HUDEP-2 (cell line): ENCODE data around the gene UBE2D1.

ENCODE experiments used
- DNase-seq, 76 experiments: peaks; one replicate each; lab custom pipeline; 2025; ENCODE audit not compliant: unreplicated experiment in 76 of 76; lab: John Stamatoyannopoulos, UW

Gene UBE2D1

DNA sequence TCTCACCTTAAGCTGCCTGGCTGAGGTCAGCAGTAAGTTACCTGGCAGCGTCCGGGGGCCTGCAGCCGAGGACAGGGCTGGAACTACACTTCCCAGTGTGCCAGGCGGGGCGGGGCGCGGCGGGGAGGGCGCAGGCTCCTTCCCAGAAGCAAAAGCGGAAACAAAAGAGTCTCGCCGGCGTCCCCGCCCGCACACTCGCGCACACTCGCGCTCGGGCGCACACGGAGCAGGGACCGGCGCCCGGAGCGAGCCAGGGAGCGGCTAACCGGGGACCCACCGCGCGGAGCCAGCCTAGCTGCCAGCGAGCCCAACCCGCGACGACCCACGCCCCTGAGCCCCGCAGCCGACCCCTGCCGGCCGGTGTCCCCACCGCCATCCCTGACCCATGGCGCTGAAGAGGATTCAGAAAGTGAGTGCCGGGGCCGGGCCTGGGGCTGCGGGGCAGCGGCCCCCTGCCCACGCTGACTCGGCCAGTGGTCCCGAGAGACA is at the start of gene UBE2D1:
Gene UBE2D1 (plus strand): TSS at position 190 of the 489 bp plus-strand sequence. CDS start 196 bp downstream, at position 386.
- DNase-seq: peak in 71 of 76 experiments; percentile 9 to 81 (median 58)

DNA sequence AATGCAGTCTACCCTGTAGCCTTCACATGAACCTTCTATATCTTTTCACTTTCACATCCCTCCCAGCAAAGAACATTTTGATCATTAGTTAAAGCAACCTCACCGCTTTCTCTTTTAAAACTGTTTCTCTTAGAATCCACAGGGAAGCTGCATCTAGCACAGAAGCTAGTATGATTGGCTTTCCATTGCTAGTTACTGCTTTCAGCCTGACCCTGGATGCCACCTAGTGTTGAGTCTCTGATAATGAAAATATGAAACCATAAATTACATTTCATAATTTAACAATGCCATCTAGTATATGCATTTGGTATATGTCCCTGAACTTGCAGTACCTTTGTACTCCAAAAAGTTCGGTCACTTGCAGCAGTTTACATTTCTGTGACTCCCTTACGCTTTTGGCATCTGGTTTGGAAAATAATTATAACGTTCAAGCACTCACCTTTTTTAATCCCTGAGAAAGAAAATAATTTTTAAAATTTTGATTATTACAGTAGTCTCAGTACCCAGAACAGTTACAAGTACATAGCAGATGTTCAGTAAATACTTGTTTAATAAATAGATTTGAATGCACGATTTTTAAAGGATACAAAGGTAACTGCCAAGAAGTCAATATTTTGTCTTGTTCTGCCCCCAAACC is 43.1 kb upstream of the UBE2D1 start:
- peak in 35 of 76 experiments; percentile 1 to 63 (median 26) for DNase-seq

DNA sequence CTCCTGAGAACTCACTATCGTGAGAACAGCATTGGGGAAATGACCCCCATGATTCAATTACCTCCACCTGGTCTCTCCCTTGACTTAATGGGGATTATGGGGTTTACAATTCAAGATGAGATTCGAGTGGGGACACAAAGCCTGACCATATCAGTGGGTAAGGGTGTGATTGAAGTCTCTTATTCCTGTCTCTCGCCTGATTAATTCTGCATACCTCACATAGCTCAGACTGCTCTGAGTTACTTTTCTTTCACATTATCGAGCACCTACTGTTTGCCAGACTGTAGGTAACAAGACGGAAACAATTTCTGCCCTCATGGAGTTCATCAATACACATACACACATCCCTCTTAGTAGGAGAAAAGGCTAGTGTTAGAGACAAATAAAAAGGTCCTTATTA is 40.8 kb upstream of the UBE2D1 start:
- DNase-seq: no peak

DNA sequence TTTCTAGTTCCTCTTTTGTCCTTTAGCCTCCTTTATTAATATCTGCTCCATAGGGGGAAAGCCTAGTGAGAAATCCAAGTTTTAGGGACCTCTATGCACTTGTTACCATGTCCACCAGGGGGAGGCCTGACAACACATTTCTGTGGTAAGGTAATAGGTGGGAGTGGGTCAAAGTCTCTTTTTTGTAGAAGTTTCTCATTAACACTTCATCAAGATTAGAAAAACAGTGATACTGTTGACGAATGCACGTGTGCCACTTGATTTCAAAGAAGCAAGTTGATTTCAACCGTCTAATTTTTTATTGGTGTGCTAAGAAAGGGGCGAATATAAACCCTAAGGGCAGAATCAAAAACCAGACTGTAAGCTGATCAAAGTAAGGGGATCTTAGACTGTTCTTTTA is 35.2 kb upstream of the UBE2D1 start:
- DNase-seq: peak in 40 of 76 experiments; percentile 1 to 51 (median 22)

DNA sequence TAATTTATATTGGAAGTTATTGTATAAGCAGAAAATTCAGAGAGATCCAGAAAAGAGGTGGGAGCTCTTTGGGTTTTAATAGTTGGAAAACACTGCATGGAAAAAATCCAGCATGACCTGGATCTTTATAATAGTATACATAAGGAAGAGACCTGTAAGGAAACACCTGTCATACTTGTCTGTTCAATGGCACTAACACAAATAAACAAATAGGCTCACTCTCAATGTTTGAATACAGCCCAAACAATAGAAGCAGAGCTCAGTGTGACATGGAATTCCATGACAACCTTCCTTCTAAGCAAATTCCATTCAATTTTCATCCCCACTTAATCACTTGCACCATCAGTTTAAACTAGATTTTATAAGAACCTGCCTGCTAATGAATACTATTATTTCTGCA is 34.1 kb upstream of the UBE2D1 start:
- DNase-seq: no peak

DNA sequence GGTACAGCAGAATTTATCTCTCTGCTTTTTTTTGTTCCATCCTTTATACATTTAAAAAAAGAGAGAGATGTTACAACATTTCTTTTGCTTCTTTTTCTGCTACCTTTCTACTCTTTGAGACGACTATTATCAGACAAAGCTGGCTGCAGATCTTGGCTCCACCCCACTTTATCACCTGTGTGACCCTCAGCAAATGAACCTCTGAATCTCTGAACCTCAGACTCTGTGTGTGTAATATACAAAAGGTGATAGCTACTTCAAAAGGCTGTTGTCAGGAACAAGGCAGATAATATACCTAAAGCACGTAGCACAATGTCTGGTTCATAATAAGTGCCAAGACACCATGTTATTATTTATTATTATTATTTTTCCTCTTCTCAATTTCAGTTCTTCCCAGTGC is 32.6 kb upstream of the UBE2D1 start:
- DNase-seq: no peak

DNA sequence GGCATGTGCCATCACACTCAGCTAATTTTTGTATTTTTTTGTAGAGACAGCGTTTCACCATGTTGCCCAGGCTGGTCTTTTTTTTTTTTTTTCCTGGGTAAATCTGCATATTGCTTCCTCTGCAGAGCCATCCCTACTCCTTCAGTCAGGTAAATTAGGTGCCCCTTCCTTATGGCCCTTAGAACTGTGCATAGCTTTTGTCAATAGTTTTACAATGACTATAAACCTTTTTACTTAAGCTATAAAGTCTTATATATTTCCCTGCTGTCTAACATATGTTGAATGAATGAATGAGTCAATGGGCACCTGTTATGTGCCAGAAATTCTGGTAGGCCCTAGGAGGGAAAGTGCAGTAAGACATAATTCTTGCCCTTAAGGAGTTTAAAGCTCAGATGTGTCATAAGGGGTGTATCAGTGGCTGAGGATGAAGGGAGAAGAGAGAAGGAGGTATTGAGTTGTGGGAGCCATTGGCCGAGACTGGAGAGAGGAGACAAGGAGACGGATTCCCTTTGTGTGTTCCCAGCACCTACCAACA is 30.6 kb upstream of the UBE2D1 start:
- DNase-seq: no peak

DNA sequence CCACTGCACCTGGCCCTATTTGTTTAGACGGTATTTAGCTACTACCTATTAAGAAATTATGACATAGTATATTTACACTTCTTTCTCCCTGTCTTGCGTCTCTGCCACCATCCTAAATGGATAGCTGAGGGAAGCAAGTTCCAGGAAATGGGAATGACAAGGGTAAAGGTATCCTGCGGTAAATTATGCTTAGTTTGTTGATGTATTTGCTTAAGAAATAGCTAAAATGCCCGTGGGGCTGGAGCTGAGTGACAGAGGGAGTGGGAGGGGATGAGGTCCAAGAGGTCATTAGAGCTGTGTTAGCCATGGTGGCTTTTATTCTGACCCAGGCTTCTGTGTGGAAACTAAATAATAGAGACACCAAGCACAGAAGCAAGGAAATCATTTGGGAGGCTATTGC is 29.0 kb upstream of the UBE2D1 start:
- DNase-seq: no peak

DNA sequence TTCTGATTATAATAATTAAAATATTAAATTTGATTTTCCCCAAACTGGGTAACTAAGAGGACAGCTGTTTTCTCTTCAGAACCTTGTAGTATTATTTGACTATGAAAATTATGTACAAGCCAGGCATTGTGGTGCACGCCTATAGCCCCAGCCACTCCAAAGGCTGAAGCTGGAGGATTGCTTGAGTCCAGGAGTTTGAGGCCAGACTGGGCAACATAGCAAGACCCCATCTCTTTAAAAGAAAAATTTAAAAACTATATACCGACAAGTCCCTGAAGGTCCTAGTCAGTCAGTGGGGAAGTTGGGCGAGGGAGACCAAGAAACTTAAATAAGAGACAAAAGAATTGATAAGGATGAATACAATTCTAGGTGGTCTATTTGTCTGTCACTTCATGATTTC is 27.1 kb upstream of the UBE2D1 start:
- DNase-seq: no peak

DNA sequence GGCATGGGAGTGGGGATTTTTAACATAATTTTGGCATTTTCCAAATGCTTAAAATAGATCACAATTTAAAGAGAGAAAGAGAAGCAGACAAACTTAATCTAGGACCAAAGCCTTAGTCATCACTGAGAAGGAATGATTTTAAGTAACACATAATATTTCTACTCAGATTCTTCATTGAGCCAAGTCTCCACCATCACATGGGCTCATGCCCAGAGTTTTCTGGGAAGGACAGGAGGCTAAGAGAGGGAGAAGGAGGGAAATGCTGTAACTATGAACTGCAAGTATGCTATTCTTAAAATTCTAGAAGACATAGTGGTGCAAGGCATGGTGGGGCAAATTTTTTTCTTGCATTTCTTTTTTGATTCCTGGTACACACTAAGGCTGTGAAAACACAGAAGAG is 23.8 kb upstream of the UBE2D1 start:
- no peak for DNase-seq

DNA sequence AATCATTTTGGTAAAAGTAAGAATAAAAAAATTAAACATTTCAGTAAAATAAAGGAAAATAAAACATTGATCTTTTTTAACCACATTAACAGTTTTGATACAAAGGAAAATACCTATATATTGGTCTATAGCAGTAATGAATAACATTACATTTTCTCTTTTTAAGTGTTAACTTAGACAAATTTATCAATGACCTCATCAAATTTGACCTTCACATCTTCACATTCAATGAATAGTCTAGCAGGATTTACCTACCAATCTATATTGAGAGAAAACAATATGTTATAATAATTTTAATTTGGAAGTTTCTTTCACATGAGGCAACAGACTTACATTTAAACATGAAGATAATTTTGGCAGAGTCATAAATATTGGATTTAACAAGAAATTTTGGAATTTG is 17.9 kb upstream of the UBE2D1 start:
- DNase-seq: no peak

DNA sequence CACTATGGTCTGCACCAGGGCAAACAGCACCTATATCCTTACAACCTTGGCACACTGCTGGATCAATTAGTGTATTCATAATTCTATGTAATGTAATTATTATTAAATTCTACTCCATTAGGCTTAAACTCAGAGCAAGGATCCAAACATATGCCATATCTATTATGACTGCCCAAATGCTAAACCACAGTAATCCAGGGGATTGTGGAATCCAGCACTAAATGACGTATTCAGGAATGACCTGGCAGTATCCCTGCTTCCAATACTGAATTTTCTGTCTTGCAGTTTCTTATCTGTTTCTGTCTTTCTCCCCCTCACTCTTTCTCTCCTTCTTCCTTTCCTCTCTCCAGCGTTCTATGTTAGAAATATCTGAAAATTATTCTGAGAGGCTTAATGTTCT is 16.5 kb upstream of the UBE2D1 start:
- DNase-seq: no peak

DNA sequence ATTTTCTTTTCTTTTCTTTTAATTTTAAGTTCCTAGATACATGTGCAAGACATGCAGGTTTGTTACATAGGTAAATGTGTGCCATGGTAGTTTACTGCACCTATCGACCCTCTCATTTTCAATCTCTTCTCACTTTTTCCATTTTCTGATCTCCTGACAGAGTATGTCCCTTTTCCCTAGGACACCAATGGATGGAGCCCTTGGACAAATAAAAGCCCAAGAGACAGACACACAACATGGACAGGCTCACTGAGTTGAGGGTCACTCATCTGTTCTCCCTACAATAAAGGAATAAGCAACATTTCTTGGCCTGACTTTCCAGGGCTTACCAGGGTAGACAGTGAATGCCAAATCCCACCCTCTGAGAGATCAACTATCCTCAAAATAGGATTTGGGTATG is 15.2 kb upstream of the UBE2D1 start:
- DNase-seq: no peak

DNA sequence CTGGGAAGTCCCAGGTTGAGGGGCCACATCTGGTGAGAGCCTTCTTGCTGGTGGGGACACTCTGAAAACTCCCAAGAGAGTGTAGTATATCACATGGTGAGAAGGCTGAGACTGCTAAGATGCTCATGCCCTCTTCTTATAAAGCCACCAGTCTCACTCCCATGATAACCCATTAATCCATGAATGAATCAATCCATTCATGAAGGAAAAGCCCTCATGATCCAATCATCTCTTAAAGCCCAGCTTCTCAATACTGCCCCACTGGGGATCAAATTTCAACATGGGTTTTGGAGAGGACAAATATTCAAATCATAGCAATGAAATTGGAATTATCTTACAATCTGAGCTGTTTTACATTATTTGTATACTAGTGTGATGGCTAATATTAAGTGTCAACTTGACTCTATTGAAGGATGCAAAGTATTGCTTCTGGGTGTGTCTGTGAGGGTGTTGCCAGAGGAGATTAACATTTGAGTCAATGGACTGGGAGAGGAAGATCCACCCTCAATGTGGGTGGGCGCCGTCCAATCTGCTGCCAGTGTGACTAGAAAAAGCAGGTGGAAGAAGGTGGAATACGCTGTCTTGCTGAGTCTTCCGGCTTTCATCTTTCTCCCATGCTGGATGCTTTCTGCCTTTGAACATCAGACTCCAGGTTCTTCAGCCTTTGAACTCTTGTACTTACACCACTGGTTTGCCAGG is 14.3 kb upstream of the UBE2D1 start:
- DNase-seq: no peak

DNA sequence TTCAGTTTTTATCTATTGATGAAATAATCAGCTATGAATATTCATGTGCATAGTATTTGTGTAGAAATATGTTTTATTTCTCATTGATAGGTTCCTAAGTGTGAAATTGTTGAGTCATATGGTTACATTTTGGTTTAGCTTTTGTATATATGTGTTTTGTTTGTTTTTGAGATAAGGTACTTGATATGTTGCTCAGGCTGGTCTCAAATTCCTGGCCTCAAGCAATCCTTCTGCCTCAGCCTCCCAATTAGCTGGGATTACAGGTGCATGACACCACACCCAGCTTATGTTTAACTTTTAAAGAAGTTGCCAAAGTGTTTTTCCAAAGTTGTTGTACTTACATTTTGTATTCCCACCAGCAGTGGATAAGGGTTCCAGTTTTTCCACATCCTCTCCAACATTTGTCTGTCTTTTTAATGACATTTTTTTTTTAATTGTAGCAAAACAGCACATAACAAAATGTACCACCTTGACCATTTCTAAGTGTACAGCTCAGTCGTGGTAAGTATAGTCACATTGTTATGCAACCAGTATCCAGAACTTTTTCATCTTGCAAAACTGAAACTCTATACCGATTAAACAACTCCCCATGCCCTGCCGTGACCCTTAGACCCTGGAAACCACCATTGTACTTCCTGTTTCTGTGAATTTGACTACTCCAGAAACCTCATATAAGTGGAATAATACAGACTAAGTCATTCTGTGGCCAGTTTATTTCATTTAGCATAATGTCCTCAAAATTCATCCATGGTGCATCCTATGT is 12.6 kb upstream of the UBE2D1 start:
- DNase-seq: no peak

DNA sequence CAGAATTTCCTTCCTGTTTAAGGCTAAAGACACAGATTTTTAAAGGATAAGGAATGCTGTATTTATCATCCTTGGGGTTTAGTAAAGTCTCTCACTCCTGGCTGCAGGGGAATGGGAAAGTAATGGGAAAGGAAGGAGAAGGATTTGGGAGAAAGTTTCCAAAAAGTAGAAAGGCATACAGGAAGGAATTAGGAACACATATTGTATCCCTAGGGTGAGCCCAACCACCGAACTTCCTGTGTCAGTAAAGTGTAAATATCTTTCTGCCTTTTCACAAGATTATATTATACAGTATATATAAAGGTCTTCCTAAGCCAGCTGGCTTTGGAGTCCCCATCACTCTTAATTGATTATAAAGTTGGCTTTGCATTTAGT is 12.0 kb upstream of the UBE2D1 start:
- no peak for DNase-seq

DNA sequence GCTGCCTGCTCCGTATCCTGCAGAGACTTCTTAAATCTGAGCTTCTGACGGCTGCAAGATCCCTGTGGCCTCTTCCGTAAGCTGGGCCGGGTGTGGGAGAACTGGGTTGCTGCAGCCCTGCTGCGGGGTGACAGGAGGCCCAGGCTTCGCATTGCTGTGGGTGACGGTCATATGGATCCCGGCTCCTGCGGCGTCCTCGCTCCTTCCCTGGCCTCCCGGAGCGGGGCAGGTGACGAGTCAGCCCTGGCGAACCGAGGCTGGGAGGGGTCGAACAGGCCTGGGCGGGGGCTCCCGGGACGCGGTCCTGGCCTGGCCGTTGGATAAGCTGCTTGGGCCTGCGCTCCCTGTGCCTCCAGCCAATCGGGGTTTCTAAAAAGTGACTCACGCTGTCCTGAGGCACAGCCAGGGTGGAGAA is 7.8 kb upstream of the UBE2D1 start:
- no peak for DNase-seq

DNA sequence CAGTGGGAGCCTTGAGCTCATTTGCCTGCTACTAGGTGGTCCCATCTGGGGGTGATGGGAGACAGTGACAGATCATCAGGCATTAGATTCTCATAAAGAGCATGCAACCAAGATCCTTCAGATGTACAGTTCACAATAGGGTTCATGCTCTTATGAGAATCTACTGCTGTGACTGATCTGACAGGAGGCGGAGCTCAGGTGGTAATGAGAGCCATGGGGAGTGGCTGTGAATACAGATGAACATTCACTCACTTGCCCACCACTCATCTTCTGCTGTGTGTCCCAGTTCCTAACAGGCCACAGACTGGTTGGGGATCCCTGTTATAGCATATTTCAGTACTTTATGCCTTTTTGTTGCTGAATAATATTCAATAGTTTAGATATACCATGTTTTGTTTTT is 6.6 kb upstream of the UBE2D1 start:
- no peak for DNase-seq

DNA sequence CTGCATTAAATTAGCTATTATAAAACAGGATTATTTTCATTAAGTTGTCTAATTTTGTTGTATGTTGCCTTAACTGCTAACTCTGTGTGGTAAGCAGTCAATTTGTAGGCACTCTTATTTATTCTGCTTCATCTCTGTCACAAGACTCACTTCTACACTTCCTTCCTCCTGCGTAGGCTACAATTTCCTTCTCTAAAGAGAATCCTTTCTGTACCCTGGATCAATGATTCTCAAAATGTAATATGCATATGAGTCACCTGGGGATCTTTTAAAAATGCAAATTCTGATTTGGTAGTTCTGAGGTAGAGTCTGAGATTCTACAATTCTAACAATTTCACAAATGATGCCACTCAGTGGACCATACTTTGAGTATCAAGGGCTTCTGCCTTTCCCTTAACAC is 4.4 kb upstream of the UBE2D1 start:
- no peak for DNase-seq

DNA sequence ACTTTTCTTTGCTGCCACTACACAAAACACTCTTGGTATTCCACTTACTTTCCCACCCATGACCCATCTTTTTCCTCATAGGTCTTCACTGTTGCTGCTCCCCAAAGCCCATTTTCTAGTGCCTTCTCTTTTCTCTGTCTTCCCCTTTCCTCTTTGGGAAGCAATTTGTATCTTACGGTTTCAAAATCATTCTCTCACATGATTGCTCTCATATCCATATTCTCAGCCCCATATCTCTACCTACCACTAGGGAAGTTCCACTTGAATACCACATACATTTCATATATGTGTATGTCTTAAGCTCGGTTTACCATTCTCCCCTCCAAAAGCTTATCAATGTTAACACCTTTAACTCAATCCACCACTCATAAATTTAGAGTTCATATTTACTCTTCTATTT is 3.2 kb upstream of the UBE2D1 start:
- DNase-seq: no peak

DNA sequence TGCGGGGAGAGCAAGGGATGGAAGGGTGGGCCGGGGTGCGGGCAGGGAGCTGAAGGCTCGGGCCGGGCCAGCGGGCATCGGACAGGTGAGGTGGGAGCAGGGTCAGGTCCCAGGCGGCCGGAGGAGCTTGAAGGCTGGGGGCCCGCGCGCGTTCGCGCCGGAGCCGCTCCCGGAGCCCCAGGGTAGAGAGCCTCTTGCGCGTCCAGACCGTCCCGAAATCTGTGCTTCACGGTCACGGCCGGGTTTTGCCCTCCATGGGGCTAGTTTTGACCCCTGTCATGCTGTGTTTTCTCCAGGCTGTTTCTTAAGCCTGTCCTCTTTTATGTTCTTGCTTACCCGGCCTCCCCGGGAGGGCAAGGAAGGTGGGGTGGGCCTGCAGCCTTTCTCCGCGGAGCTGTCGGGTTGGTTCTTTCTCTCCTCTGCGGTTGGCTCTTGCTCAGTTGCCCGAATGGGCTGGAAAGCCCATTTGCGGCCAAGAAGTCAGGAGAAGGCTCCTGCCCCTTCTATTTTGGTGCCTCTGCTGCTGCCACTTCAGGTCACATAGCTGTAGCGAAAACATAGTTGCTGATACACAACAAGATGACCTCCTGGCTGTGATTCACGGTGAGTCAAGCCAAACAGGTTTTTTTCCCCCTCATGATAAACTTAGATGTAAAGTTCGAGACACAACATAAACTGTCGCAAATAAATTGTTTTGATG is 650 bp downstream of the UBE2D1 start:
- peak in 3 of 76 experiments; percentile 16 to 35 (median 20) for DNase-seq
